OCI-LY7 (cell line): ENCODE data around the gene SERTAD3. TPM values are rescaled to one million over a fixed set of nuclear protein-coding genes. Genes with fewer than 3 reads are reported as not detected.

ENCODE experiments used
- BruUV-seq: library from RNA; stranded (reverse); fragments of 400-500 nt; replicated peaks from 2 replicates; lab custom pipeline; 2021; lab: Mats Ljungman, UMichigan
- CTCF ChIA-PET: fragments of 300-600 bp; sonication (Branson Sonifier 250); formaldehyde crosslinking; loops from one replicate; lab custom pipeline; 2022; ENCODE audit warnings: antibody characterized with exemption; ENCODE audit not compliant: unreplicated experiment; lab: Charles Lee
- POLR2A ChIA-PET: fragments of 300-600 bp; sonication (Branson Sonifier 250); formaldehyde crosslinking; loops from one replicate; lab custom pipeline; 2022; ENCODE audit warnings: antibody characterized with exemption; lab: Charles Lee
- DNase-seq: peaks from one replicate; pipeline ENCODE4 v3.0.0-alpha.2; 2015; ENCODE audit warnings: low spot score
- H2AFZ ChIP-seq: fragments of 200-600 bp; sonication (generic), shearing (Covaris generic); 2 replicates; pipeline ENCODE4 v1.6.1; 2014; ENCODE audit warnings: mild to moderate bottlenecking, antibody characterized with exemption, low read length, moderate library complexity
- H3K27ac ChIP-seq: fragments of 200-600 bp; sonication (generic); 2 replicates; pipeline ENCODE4 v1.5.1; 2014; ENCODE audit warnings: mixed run types, low read depth, mild to moderate bottlenecking, moderate library complexity, low read length, inconsistent platforms; ENCODE audit not compliant: poor library complexity, severe bottlenecking
- H3K36me3 ChIP-seq: fragments of 200-600 bp; sonication (generic); 2 replicates; pipeline ENCODE4 v1.6.1; 2014; ENCODE audit warnings: mild to moderate bottlenecking, antibody characterized with exemption, low read length, moderate library complexity, mixed read lengths; ENCODE audit not compliant: insufficient read depth
- H3K4me1 ChIP-seq: fragments of 200-600 bp; sonication (generic); 2 replicates; pipeline ENCODE4 v1.5.1; 2014; ENCODE audit warnings: mild to moderate bottlenecking, low read length; ENCODE audit not compliant: insufficient read depth, poor library complexity, severe bottlenecking
- H3K4me2 ChIP-seq: fragments of 200-600 bp; sonication (generic); 2 replicates; pipeline ENCODE4 v1.6.1; 2014; ENCODE audit warnings: mild to moderate bottlenecking, low read length
- H3K4me3 ChIP-seq: fragments of 200-600 bp; sonication (generic); 2 replicates; pipeline ENCODE4 v1.5.1; 2014; ENCODE audit warnings: mild to moderate bottlenecking, low read depth, low read length; ENCODE audit not compliant: poor library complexity, severe bottlenecking
- H3K79me2 ChIP-seq: fragments of 200-600 bp; sonication (generic); 2 replicates; pipeline ENCODE4 v1.6.1; 2016; ENCODE audit warnings: low read depth, mild to moderate bottlenecking, low read length, moderate library complexity, mixed read lengths; ENCODE audit not compliant: insufficient read depth
- H3K9me2 ChIP-seq: fragments of 200-600 bp; sonication (generic); 2 replicates; pipeline ENCODE4 v1.6.1; 2016; ENCODE audit warnings: mild to moderate bottlenecking, low read length, mixed read lengths; ENCODE audit not compliant: insufficient read depth
- H3K9me3 ChIP-seq: fragments of 200-600 bp; sonication (generic); 2 replicates; pipeline ENCODE4 v1.6.1; 2014; ENCODE audit warnings: mild to moderate bottlenecking, mixed run types, low read length, mixed read lengths
- H4K20me1 ChIP-seq: fragments of 200-600 bp; sonication (generic); 2 replicates; pipeline ENCODE4 v1.6.1; 2014; ENCODE audit warnings: mild to moderate bottlenecking, antibody characterized with exemption, low read length, moderate library complexity, mixed read lengths; ENCODE audit not compliant: insufficient read depth
- EZH2phosphoT487 ChIP-seq: fragments of 200-600 bp; sonication (generic); IDR thresholded peaks from 2 replicates; pipeline ENCODE4 v1.6.1; 2018; ENCODE audit warnings: low read depth, borderline replicate concordance, mild to moderate bottlenecking, mixed run types, antibody characterized with exemption, low read length, moderate library complexity, mixed read lengths
- intact Hi-C: fragments of 100-400 bp; cut with micrococcal nuclease; formaldehyde crosslinking; loops from one replicate; pipeline ENCODE4 v1.10.0; 2022; ENCODE audit not compliant: unreplicated experiment
- total RNA-seq, 2 experiments: library from RNA; depleted of rRNA in 1 of 2; stranded (reverse); fragments of >200 nt in 1 of 2; shearing (Covaris generic) in 1 of 2; gene quantifications; 2 replicates each; pipeline ENCODE4 v1.2.3, GENCODE V29; 2014 to 2022
- TF ChIP-seq, protein P1 (sequence below): fragments of 200-600 bp; sonication (generic); conservative IDR thresholded peaks from 2 replicates; pipeline ENCODE4 v1.5.1; 2014; ENCODE audit warnings: mild to moderate bottlenecking, antibody characterized with exemption, low read length, moderate library complexity, mixed read lengths

Gene SERTAD3
- total RNA-seq, 2 experiments from 2014 or later, result 12.2 to 18.6 TPM

DNA sequence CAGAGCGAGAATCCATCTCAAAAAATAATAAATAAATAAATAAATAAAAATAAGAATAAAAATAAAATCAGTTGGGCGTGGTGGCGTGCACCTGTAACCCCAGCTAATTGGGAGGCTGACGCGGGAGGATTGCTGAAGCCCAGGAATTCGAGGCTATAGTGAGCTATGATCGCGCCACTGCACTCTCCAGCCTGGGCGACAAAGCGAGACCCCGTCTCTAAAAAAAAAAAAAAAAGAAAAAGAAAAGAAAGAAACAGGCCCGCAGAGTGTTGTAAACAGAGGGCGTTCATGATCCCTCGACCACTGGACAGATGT lies 23.7 kb downstream of the SERTAD3 start:
- intact Hi-C loops, result loop anchor here (1.0 to 10.0 kb wide), 3 partner anchors 24 to 136 kb away; partner anchors contain the start of genes AKT2, BLVRB and SERTAD3
- CTCF ChIA-PET, result interaction anchor here (0.5 to 1.2 kb wide), 2 partner anchors 10 to 38 kb away, joined by 3 to 10 read pairs; no protein-coding TSS in a partner anchor

DNA sequence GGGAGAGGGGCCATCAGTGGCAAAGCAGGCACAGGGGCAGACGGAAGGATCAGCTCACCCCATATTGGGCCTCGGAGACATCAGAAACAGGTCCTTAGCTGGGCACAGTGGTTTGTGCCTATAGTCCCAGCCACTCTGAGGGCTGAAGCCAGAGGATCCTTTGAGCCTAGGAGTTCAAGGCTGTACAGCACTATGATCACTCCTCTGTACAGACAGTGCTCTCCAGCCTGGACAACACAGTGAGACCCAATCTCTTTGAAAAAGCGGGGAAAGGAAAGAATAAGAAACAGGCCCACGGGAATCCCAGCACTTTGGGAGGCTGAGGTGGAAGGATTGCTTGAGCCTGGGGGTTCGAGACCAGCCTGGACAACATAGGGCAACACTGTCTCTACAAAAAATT lies 24.4 kb downstream of the SERTAD3 start:
- ChIA-PET POLR2A (interaction anchor here (0.7 to 1.5 kb wide), 4 partner anchors 8 to 63 kb away, joined by 3 to 6 read pairs (median 4); no protein-coding TSS in a partner anchor), CTCF (interaction anchor here (0.5 to 1.2 kb wide), 2 partner anchors 9 to 39 kb away, joined by 3 to 10 read pairs; no protein-coding TSS in a partner anchor)

More for the DNA sequence above, 23.7 kb downstream of the SERTAD3 start:
- H3K9me2 ChIP-seq, result no peaks in the 10 kb centered on the region
- peak overlapping the region; percentile 93 for H3K4me2 ChIP-seq
- no TSS peak for BruUV-seq
- peak overlapping the region; percentile 69 for H3K4me3 ChIP-seq
- peaks cover 11% of the 10 kb centered on the region; the same call in 1 of the 2 replicates for H3K79me2 ChIP-seq
- H3K27ac ChIP-seq, result no peak overlapping the region
- H2AFZ ChIP-seq, result peak overlapping the region; percentile 59; the same call in 1 of the 2 replicates
- H4K20me1 ChIP-seq, result no peaks in the 10 kb centered on the region
- H3K4me1 ChIP-seq, result peaks cover 31% of the 10 kb centered on the region
- H3K36me3 ChIP-seq, result peaks cover 10% of the 10 kb centered on the region; the same call in 1 of the 2 replicates
- POLR2A ChIA-PET, result interaction anchor here (0.6 to 1.5 kb wide), 6 partner anchors 9 to 64 kb away, joined by 3 to 7 read pairs (median 4); no protein-coding TSS in a partner anchor
- no peak for DNase-seq
- no peaks in the 10 kb centered on the region for H3K9me3 ChIP-seq
- no peak for TF ChIP-seq EZH2phosphoT487
- TF ChIP-seq, protein P1, sequence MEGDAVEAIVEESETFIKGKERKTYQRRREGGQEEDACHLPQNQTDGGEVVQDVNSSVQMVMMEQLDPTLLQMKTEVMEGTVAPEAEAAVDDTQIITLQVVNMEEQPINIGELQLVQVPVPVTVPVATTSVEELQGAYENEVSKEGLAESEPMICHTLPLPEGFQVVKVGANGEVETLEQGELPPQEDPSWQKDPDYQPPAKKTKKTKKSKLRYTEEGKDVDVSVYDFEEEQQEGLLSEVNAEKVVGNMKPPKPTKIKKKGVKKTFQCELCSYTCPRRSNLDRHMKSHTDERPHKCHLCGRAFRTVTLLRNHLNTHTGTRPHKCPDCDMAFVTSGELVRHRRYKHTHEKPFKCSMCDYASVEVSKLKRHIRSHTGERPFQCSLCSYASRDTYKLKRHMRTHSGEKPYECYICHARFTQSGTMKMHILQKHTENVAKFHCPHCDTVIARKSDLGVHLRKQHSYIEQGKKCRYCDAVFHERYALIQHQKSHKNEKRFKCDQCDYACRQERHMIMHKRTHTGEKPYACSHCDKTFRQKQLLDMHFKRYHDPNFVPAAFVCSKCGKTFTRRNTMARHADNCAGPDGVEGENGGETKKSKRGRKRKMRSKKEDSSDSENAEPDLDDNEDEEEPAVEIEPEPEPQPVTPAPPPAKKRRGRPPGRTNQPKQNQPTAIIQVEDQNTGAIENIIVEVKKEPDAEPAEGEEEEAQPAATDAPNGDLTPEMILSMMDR, result no peak

More for the DNA sequence above, 24.4 kb downstream of the SERTAD3 start:
- no peaks in the 10 kb centered on the region for H3K9me2 ChIP-seq
- H2AFZ ChIP-seq, result no peak overlapping the region
- peaks cover 10% of the 10 kb centered on the region; the same call in 1 of the 2 replicates for H3K36me3 ChIP-seq
- intact Hi-C loops, result loop anchor here (1.0 to 10.0 kb wide), 3 partner anchors 25 to 135 kb away; partner anchors contain the start of genes AKT2, BLVRB and SERTAD3
- H3K4me3 ChIP-seq, result no peak overlapping the region
- peaks cover 31% of the 10 kb centered on the region for H3K4me1 ChIP-seq
- no peak overlapping the region for H3K4me2 ChIP-seq
- no peaks in the 10 kb centered on the region for H3K9me3 ChIP-seq
- no peak for DNase-seq
- H3K79me2 ChIP-seq, result peaks cover 9% of the 10 kb centered on the region; the same call in 1 of the 2 replicates
- no peaks in the 10 kb centered on the region for H4K20me1 ChIP-seq
- TF ChIP-seq, protein P1, result no peak
- no peak for TF ChIP-seq EZH2phosphoT487
- no TSS peak for BruUV-seq
- H3K27ac ChIP-seq, result no peak overlapping the region
